GM06990 (cell line): ENCODE data around the gene HDAC5.

Experiments used
- DNase-seq: peaks from one replicate; pipeline ENCODE4 v3.0.0-alpha.2; 2011; ENCODE audit not compliant: insufficient read length; ENCODE audit errors: extremely low read depth
- H3K27me3 ChIP-seq: replicated peaks from 2 replicates; pipeline ENCODE4 v1.6.0; 2011; ENCODE audit warnings: low read length; ENCODE audit not compliant: control insufficient read depth, insufficient read depth
- H3K36me3 ChIP-seq: 2 replicates; pipeline ENCODE4 v1.5.1; 2011; ENCODE audit warnings: low read length; ENCODE audit not compliant: control insufficient read depth, insufficient read depth
- H3K4me3 ChIP-seq: replicated peaks from 2 replicates; pipeline ENCODE4 v1.5.1; 2011; ENCODE audit warnings: low read depth, mild to moderate bottlenecking, control low read depth, low read length
- TF ChIP-seq, protein P1 (sequence below): IDR thresholded peaks from 2 replicates; pipeline ENCODE4 v1.5.1; 2011; ENCODE audit warnings: low read length, control low read depth, mild to moderate bottlenecking, inconsistent platforms; ENCODE audit not compliant: insufficient read depth, poor library complexity, severe bottlenecking

Gene HDAC5

DNA sequence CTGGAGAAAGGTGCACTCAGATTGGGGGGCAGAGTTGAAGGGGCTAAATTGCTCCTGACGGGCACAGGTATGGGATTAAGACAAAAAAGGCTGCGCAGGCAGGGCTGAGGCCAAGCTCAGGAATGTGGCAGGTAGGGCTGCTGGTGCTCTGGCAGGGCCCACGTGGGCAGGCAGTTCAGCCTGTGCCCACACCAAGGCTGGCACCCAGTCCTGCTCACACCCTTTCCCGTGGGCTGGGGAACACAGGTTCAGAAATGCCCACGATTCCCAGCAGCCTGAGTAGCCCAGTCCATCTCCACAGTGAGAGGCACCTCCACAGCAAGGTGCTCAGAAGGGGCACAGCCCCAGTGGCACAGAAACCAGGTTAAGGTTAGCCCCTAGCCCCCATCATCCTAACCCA is 4.4 kb downstream of the HDAC5 start:
- DNase-seq: no peak
- no peaks in the 10 kb centered on the region for H3K27me3 ChIP-seq
- no peak overlapping the region for H3K4me3 ChIP-seq
- TF ChIP-seq, protein P1, sequence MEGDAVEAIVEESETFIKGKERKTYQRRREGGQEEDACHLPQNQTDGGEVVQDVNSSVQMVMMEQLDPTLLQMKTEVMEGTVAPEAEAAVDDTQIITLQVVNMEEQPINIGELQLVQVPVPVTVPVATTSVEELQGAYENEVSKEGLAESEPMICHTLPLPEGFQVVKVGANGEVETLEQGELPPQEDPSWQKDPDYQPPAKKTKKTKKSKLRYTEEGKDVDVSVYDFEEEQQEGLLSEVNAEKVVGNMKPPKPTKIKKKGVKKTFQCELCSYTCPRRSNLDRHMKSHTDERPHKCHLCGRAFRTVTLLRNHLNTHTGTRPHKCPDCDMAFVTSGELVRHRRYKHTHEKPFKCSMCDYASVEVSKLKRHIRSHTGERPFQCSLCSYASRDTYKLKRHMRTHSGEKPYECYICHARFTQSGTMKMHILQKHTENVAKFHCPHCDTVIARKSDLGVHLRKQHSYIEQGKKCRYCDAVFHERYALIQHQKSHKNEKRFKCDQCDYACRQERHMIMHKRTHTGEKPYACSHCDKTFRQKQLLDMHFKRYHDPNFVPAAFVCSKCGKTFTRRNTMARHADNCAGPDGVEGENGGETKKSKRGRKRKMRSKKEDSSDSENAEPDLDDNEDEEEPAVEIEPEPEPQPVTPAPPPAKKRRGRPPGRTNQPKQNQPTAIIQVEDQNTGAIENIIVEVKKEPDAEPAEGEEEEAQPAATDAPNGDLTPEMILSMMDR: no peak
- H3K36me3 ChIP-seq: no peaks in the 10 kb centered on the region; the same call in none of the 2 replicates

GRCh38 chr17:44118427-44119050 is 4.9 kb downstream of the HDAC5 start:
- no peak for DNase-seq
- Histone ChIP-seq H3K27me3 (no peaks in the 10 kb centered on the region), H3K4me3 (no peak overlapping the region), H3K36me3 (no peaks in the 10 kb centered on the region; the same call in none of the 2 replicates)
- TF ChIP-seq, protein P1: no peak

GRCh38 chr17:44117351-44117750 is 6.1 kb downstream of the HDAC5 start:
- H3K4me3 ChIP-seq: no peak overlapping the region
- TF ChIP-seq, protein P1: no peak
- H3K36me3 ChIP-seq: no peaks in the 10 kb centered on the region; the same call in none of the 2 replicates
- DNase-seq: no peak
- no peaks in the 10 kb centered on the region for H3K27me3 ChIP-seq

- TF ChIP-seq, protein P1: peak; percentile 81
- H3K36me3 ChIP-seq: no peaks in the 10 kb centered on the region; the same call in none of the 2 replicates
- no peaks in the 10 kb centered on the region for H3K27me3 ChIP-seq
- H3K4me3 ChIP-seq: no peak overlapping the region
- no peak for DNase-seq
These were observed 7.6 kb downstream of the HDAC5 start for GRCh38 chr17:44115585-44116415.

DNA sequence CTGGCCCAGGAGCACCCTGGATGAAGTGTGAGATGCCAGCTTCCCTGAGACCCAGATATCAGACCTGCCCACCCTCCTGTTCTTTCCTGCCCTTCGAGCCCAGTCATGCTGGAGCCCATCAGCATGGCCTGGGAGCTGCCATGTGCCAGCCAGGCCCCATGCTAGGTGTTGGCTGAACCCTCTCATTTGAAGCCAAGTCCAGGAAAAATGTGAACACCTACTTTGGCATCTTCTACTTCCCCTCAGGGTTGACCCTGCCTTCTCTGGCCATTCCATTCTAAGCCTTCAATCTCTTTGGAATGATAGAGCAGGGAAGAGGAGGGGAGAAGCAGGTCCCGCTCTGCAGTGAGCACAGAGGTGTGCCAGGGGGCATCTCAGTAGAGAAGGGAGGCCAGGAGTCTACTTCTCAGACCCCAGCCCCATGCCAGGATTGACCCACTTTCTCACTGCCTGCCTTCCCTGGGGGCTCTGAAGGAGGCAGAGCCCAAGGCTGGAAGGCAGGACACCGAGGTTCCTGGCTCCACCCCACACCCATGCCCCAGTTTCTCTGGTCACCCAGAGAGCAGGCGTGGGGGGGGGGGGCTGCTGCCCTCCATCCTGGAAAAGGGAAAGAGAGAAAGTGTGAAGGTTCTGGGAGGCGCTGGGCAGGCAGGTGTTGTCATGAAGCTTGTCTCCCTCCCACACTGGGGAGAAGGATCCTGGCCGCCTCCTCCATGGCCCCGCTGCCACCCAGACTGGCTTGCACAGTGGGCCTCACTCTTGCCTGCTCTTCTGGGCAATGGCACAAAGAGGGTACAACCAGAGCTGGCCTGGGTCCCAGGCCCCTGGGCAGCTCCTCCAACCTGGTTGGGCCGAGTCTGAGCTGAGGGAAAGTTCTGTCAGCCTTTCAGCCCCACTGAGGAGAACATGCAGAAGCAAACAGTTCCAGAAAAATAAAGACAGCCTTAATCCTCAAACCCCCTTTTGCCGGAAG is 9.3 kb downstream of the HDAC5 start:
- Histone ChIP-seq H3K27me3 (no peaks in the 10 kb centered on the region), H3K4me3 (no peak overlapping the region), H3K36me3 (no peaks in the 10 kb centered on the region; the same call in none of the 2 replicates)
- TF ChIP-seq, protein P1: no peak
- DNase-seq: no peak
